ENCODE data around the gene TNIP1. TPM values are rescaled to one million over a fixed set of nuclear protein-coding genes. Genes with fewer than 3 reads are reported as not detected.

Gene TNIP1
- total RNA-seq, 3 donors from 2014 or later = 199 to 329 (median 211) TPM

- Mint-ChIP-seq H3K27me3 (ENCODE audit: low read depth) (no peaks in the 10 kb centered on the region), H3K36me3 (ENCODE audit: insufficient read depth) (peaks cover 46% of the 10 kb centered on the region), H3K4me1 (ENCODE audit: low read depth) (peaks cover under 1% of the 10 kb centered on the region), H3K9me3 (no peaks in the 10 kb centered on the region), H3K4me3 (no peak overlapping the region)
- DNase-seq (no peak), ATAC-seq (peak in 1 of 2 donors; percentile 29)
Observed at GRCh38 chr5:151027961-151028479, 52.8 kb downstream of the TNIP1 start.

- no peak for DNase-seq
- H3K4me1 Mint-ChIP-seq (ENCODE audit: low read depth) = peaks cover 7% of the 10 kb centered on the region
- no peaks in the 10 kb centered on the region for H3K27me3 Mint-ChIP-seq (ENCODE audit: low read depth)
- ATAC-seq = no peak
- H3K9me3 Mint-ChIP-seq = no peaks in the 10 kb centered on the region
- no peak overlapping the region for H3K4me3 Mint-ChIP-seq
- H3K36me3 Mint-ChIP-seq (ENCODE audit: insufficient read depth) = peaks cover 36% of the 10 kb centered on the region
Observed at GRCh38 chr5:151026679-151027078, 54.2 kb downstream of the TNIP1 start.

- no peak for DNase-seq
- ATAC-seq = no peak
- Mint-ChIP-seq H3K4me3 (no peak overlapping the region), H3K9me3 (no peaks in the 10 kb centered on the region), H3K27me3 (ENCODE audit: low read depth) (no peaks in the 10 kb centered on the region), H3K4me1 (ENCODE audit: low read depth) (peaks cover 11% of the 10 kb centered on the region), H3K36me3 (ENCODE audit: insufficient read depth) (peaks cover 31% of the 10 kb centered on the region)
Observed at GRCh38 chr5:151026088-151026487, 54.7 kb downstream of the TNIP1 start.

- DNase-seq = no peak
- H3K36me3 Mint-ChIP-seq (ENCODE audit: insufficient read depth) = peaks cover 26% of the 10 kb centered on the region
- ATAC-seq = no peak
- no peaks in the 10 kb centered on the region for H3K27me3 Mint-ChIP-seq (ENCODE audit: low read depth)
- no peaks in the 10 kb centered on the region for H3K9me3 Mint-ChIP-seq
- H3K4me3 Mint-ChIP-seq = no peak overlapping the region
- peaks cover 16% of the 10 kb centered on the region for H3K4me1 Mint-ChIP-seq (ENCODE audit: low read depth)
Observed at GRCh38 chr5:151025250-151025606, 55.6 kb downstream of the TNIP1 start.

GRCh38 chr5:151024440-151025249 lies 56.2 kb downstream of the TNIP1 start:
- DNase-seq (no peak), ATAC-seq (no peak)
- Mint-ChIP-seq H3K4me3 (no peak overlapping the region), H3K27me3 (ENCODE audit: low read depth) (no peaks in the 10 kb centered on the region), H3K9me3 (no peaks in the 10 kb centered on the region), H3K36me3 (ENCODE audit: insufficient read depth) (peaks cover 23% of the 10 kb centered on the region), H3K4me1 (ENCODE audit: low read depth) (peaks cover 19% of the 10 kb centered on the region)

- DNase-seq (no peak), ATAC-seq (no peak)
- Mint-ChIP-seq H3K9me3 (no peaks in the 10 kb centered on the region), H3K27me3 (ENCODE audit: low read depth) (no peaks in the 10 kb centered on the region), H3K4me1 (ENCODE audit: low read depth) (peaks cover 21% of the 10 kb centered on the region), H3K36me3 (ENCODE audit: insufficient read depth) (peaks cover 16% of the 10 kb centered on the region), H3K4me3 (no peak overlapping the region)
Observed at GRCh38 chr5:151023651-151024050, 57.2 kb downstream of the TNIP1 start.

- Mint-ChIP-seq H3K27me3 (ENCODE audit: low read depth) (no peaks in the 10 kb centered on the region), H3K9me3 (no peaks in the 10 kb centered on the region), H3K4me3 (no peak overlapping the region), H3K4me1 (ENCODE audit: low read depth) (peaks cover 21% of the 10 kb centered on the region), H3K36me3 (ENCODE audit: insufficient read depth) (peaks cover 11% of the 10 kb centered on the region)
- ATAC-seq = no peak
- DNase-seq = no peak
Observed at GRCh38 chr5:151023047-151023615, 57.7 kb downstream of the TNIP1 start.

- no peaks in the 10 kb centered on the region for H3K9me3 Mint-ChIP-seq
- DNase-seq (no peak), ATAC-seq (no peak)
- no peak overlapping the region for H3K4me3 Mint-ChIP-seq
- peaks cover 11% of the 10 kb centered on the region for H3K36me3 Mint-ChIP-seq (ENCODE audit: insufficient read depth)
- no peaks in the 10 kb centered on the region for H3K27me3 Mint-ChIP-seq (ENCODE audit: low read depth)
- peaks cover 21% of the 10 kb centered on the region for H3K4me1 Mint-ChIP-seq (ENCODE audit: low read depth)
Observed at GRCh38 chr5:151022511-151023018, 58.3 kb downstream of the TNIP1 start.

- Mint-ChIP-seq H3K27me3 (ENCODE audit: low read depth) (no peaks in the 10 kb centered on the region), H3K9me3 (no peaks in the 10 kb centered on the region), H3K36me3 (ENCODE audit: insufficient read depth) (peaks cover 11% of the 10 kb centered on the region), H3K4me3 (no peak overlapping the region), H3K4me1 (ENCODE audit: low read depth) (peaks cover 21% of the 10 kb centered on the region)
- ATAC-seq (no peak), DNase-seq (no peak)
Observed at GRCh38 chr5:151021746-151022145, 59.1 kb downstream of the TNIP1 start.

- peak; percentile 20 for DNase-seq
- Mint-ChIP-seq H3K36me3 (ENCODE audit: insufficient read depth) (peaks cover 3% of the 10 kb centered on the region), H3K4me3 (peak within 1 kb of the TSS; percentile 60), H3K4me1 (ENCODE audit: low read depth) (peaks cover 21% of the 10 kb centered on the region), H3K9me3 (no peaks in the 10 kb centered on the region), H3K27me3 (ENCODE audit: low read depth) (no peaks in the 10 kb centered on the region)
- peak; percentile 56 to 67 for ATAC-seq
Observed at GRCh38 chr5:151020304-151021110, 60.3 kb downstream of the TNIP1 start, which contains the start of gene GPX3. Gene GPX3, plus strand, starts transcription at chr5:151020591. Its CDS starts 64 bp downstream, at chr5:151020655.

GRCh38 chr5:151019331-151019730 lies 61.5 kb downstream of the TNIP1 start:
- Mint-ChIP-seq H3K4me1 (ENCODE audit: low read depth) (peaks cover 21% of the 10 kb centered on the region), H3K4me3 (no peak overlapping the region), H3K9me3 (no peaks in the 10 kb centered on the region), H3K36me3 (ENCODE audit: insufficient read depth) (no peaks in the 10 kb centered on the region), H3K27me3 (ENCODE audit: low read depth) (no peaks in the 10 kb centered on the region)
- ATAC-seq (no peak), DNase-seq (no peak)

- ATAC-seq (no peak), DNase-seq (no peak)
- Mint-ChIP-seq H3K27me3 (ENCODE audit: low read depth) (no peaks in the 10 kb centered on the region), H3K9me3 (no peaks in the 10 kb centered on the region), H3K4me1 (ENCODE audit: low read depth) (peaks cover 21% of the 10 kb centered on the region), H3K36me3 (ENCODE audit: insufficient read depth) (no peaks in the 10 kb centered on the region), H3K4me3 (no peak overlapping the region)
Observed at GRCh38 chr5:151018846-151019245, 62.0 kb downstream of the TNIP1 start.

- H3K4me1 Mint-ChIP-seq (ENCODE audit: low read depth) = peaks cover 20% of the 10 kb centered on the region
- H3K27me3 Mint-ChIP-seq (ENCODE audit: low read depth) = no peaks in the 10 kb centered on the region
- no peaks in the 10 kb centered on the region for H3K9me3 Mint-ChIP-seq
- H3K36me3 Mint-ChIP-seq (ENCODE audit: insufficient read depth) = no peaks in the 10 kb centered on the region
- no peak overlapping the region for H3K4me3 Mint-ChIP-seq
- ATAC-seq (no peak), DNase-seq (no peak)
Observed at GRCh38 chr5:151017897-151018296, 62.9 kb downstream of the TNIP1 start.

GRCh38 chr5:151016700-151017099 lies 64.1 kb downstream of the TNIP1 start:
- no peaks in the 10 kb centered on the region for H3K9me3 Mint-ChIP-seq
- DNase-seq = no peak
- H3K4me3 Mint-ChIP-seq = no peak overlapping the region
- ATAC-seq = no peak
- no peaks in the 10 kb centered on the region for H3K36me3 Mint-ChIP-seq (ENCODE audit: insufficient read depth)
- H3K27me3 Mint-ChIP-seq (ENCODE audit: low read depth) = peaks cover 2% of the 10 kb centered on the region
- H3K4me1 Mint-ChIP-seq (ENCODE audit: low read depth) = peaks cover 15% of the 10 kb centered on the region
